Tibial nerve (tissue), 4 donors: ENCODE measurements around the gene SCAPER. TPM values are rescaled to one million over a fixed set of nuclear protein-coding genes. Genes with fewer than 3 reads are reported as not detected.
"Not testable (repeated sequence)": the region's sequence is repeated elsewhere in the genome, so short reads cannot be mapped to it uniquely, and the experiment has no call there.

Source experiments
- DNase-seq, 2 donors: peaks; one replicate each; pipeline ENCODE4 v3.0.0-alpha.2; 2019; ENCODE audit warnings: low spot score in 2 of 2
- H3K27ac ChIP-seq, 4 donors: fragments of 200-600 bp; sonication (generic) in 3 of 4; one replicate each; pipeline ENCODE4 v1.5.1; 2017 to 2019; ENCODE audit warnings: mild to moderate bottlenecking in 1 of 4
- H3K27me3 ChIP-seq, 2 donors: fragments of 200-600 bp; sonication (generic) in 1 of 2; one replicate each; pipeline versions ENCODE4 v1.5.1 to v1.6.0; 2017 to 2019
- H3K36me3 ChIP-seq, 3 donors: fragments of 200-600 bp; sonication (generic); one replicate each; pipeline ENCODE4 v1.5.1; 2018 to 2019
- H3K4me1 ChIP-seq, 4 donors: fragments of 200-600 bp; sonication (generic) in 3 of 4; one replicate each; pipeline ENCODE4 v1.5.1; 2017 to 2019
- H3K4me3 ChIP-seq, 4 donors: fragments of 200-600 bp; sonication (generic) in 3 of 4; one replicate each; pipeline ENCODE4 v1.5.1; 2017 to 2019; ENCODE audit warnings: mild to moderate bottlenecking in 1 of 4, moderate library complexity in 1 of 4
- H3K9me3 ChIP-seq, 4 donors: fragments of 200-600 bp; sonication (generic) in 3 of 4; one replicate each; pipeline ENCODE4 v1.5.1; 2017 to 2019
- CTCF ChIP-seq, 5 experiments: fragments of 200-600 bp in 3 of 5; fragments of 450-650 bp in 2 of 5; sonication (generic) in 3 of 5; IDR thresholded peaks; one replicate each; pipeline ENCODE4 v1.5.1; 2016 to 2019; ENCODE audit warnings: antibody characterized with exemption in 5 of 5, mild to moderate bottlenecking in 3 of 5, moderate library complexity in 2 of 5
- EP300 ChIP-seq, 2 donors: sonication (generic); formaldehyde crosslinking; IDR thresholded peaks; one replicate each; pipeline ENCODE4 v1.6.1; 2017; ENCODE audit warnings: antibody characterized with exemption in 2 of 2, mild to moderate bottlenecking in 1 of 2
- POLR2A ChIP-seq, 2 donors: fragments of 450-650 bp; IDR thresholded peaks; one replicate each; pipeline ENCODE4 v1.6.1; 2017; ENCODE audit warnings: antibody characterized with exemption in 2 of 2, mild to moderate bottlenecking in 2 of 2, moderate library complexity in 2 of 2
- WGBS, 2 donors: methylation state at CpG; one replicate each; pipeline ENCODE4 v1.1.5; 2018; 5-methylcytosine and 5-hydroxymethylcytosine counted together
- total RNA-seq, 4 donors: library from RNA; depleted of rRNA; stranded (reverse); fragments of >200 nt; gene quantifications; one replicate each; pipeline ENCODE4 v1.1.0, GENCODE V29; 2016

Gene SCAPER
- total RNA-seq, 4 donors from 2014 or later = 25.5 to 45.3 (median 37.3) TPM

GRCh38 chr15:76898102-76898501 lies 7.0 kb downstream of the SCAPER start:
- 92 to 93% methylated on average over 4 of the region's 4 CpGs for WGBS, 2 donors
- peaks cover 0 to 6% (median 0%) of the 10 kb centered on the region in 4 donors for H3K9me3 ChIP-seq
- no peak overlapping the region for H3K27ac ChIP-seq
- no peak overlapping the region for H3K4me3 ChIP-seq
- H3K36me3 ChIP-seq = peaks cover 0 to 33% (median 3%) of the 10 kb centered on the region in 3 donors
- H3K4me1 ChIP-seq = peaks cover 0 to 3% (median 0%) of the 10 kb centered on the region in 4 donors
- no peak for DNase-seq
- H3K27me3 ChIP-seq = no peaks in the 10 kb centered on the region
- no peak for TF ChIP-seq EP300 (IDR thresholded peaks at IDR 0.05)
- no peak for TF ChIP-seq POLR2A (IDR thresholded peaks at IDR 0.05)

- Histone ChIP-seq H3K4me3 (no peak overlapping the region), H3K27ac (no peak overlapping the region), H3K27me3 (no peaks in the 10 kb centered on the region), H3K36me3 (peaks cover 0 to 28% (median 3%) of the 10 kb centered on the region in 3 donors), H3K4me1 (no peaks in the 10 kb centered on the region), H3K9me3 (peaks cover 0 to 8% (median 0%) of the 10 kb centered on the region in 4 donors)
- no peak for DNase-seq
- 91 to 98% methylated on average over 2 of the region's 2 CpGs for WGBS, 2 donors
- TF ChIP-seq POLR2A (IDR thresholded peaks at IDR 0.05) (no peak), CTCF (IDR thresholded peaks at IDR 0.05) (no peak), EP300 (IDR thresholded peaks at IDR 0.05) (no peak)
Measured at GRCh38 chr15:76894174-76894573, 11.0 kb downstream of the SCAPER start.

GRCh38 chr15:76892836-76893235 lies 12.3 kb downstream of the SCAPER start:
- H3K4me3 ChIP-seq, DNase-seq, H3K4me1 ChIP-seq, H3K27me3 ChIP-seq, H3K27ac ChIP-seq, H3K9me3 ChIP-seq: not testable (repeated sequence)
- 93 to 97% methylated on average over 5 of the region's 5 CpGs for WGBS, 2 donors
- H3K36me3 ChIP-seq = peaks cover 0 to 16% (median 0%) of the 10 kb centered on the region in 3 donors

- not testable (repeated sequence) for H3K9me3 ChIP-seq, H3K4me1 ChIP-seq, H3K27me3 ChIP-seq, DNase-seq, H3K4me3 ChIP-seq, H3K27ac ChIP-seq
- WGBS, 2 donors = 90 to 95% methylated on average over 14 of the region's 14 CpGs
- peaks cover 0 to 12% (median 0%) of the 10 kb centered on the region in 3 donors for H3K36me3 ChIP-seq
Measured at GRCh38 chr15:76887280-76888141, 17.6 kb downstream of the SCAPER start.

- no peak overlapping the region for H3K27ac ChIP-seq
- no peak for DNase-seq
- H3K27me3 ChIP-seq = no peaks in the 10 kb centered on the region
- TF ChIP-seq CTCF (IDR thresholded peaks at IDR 0.05) (no peak), EP300 (IDR thresholded peaks at IDR 0.05) (no peak), POLR2A (IDR thresholded peaks at IDR 0.05) (no peak)
- no peak overlapping the region for H3K4me3 ChIP-seq
- H3K9me3 ChIP-seq = no peaks in the 10 kb centered on the region
- peaks cover 0 to 33% (median 0%) of the 10 kb centered on the region in 3 donors for H3K36me3 ChIP-seq
- WGBS, 2 donors = 95 to 96% methylated on average over 2 of the region's 2 CpGs
- no peaks in the 10 kb centered on the region for H3K4me1 ChIP-seq
Measured at GRCh38 chr15:76885212-76885611, 19.9 kb downstream of the SCAPER start.

GRCh38 chr15:76875911-76876310 lies 29.2 kb downstream of the SCAPER start:
- TF ChIP-seq CTCF (IDR thresholded peaks at IDR 0.05) = no peak
- TF ChIP-seq POLR2A (IDR thresholded peaks at IDR 0.05) = no peak
- no peak for TF ChIP-seq EP300 (IDR thresholded peaks at IDR 0.05)
- Histone ChIP-seq H3K27ac (no peak overlapping the region), H3K9me3 (no peaks in the 10 kb centered on the region), H3K4me3 (no peak overlapping the region), H3K27me3 (no peaks in the 10 kb centered on the region), H3K4me1 (no peaks in the 10 kb centered on the region), H3K36me3 (peaks cover 0 to 31% (median 0%) of the 10 kb centered on the region in 3 donors)
- 95% methylated on average over 20 to 21 of the region's 26 CpGs for WGBS, 2 donors
- DNase-seq = no peak

GRCh38 chr15:76873066-76873465 lies 32.1 kb downstream of the SCAPER start:
- not testable (repeated sequence) for H3K4me1 ChIP-seq, H3K27me3 ChIP-seq, H3K4me3 ChIP-seq, H3K27ac ChIP-seq, H3K9me3 ChIP-seq, DNase-seq
- 86 to 90% methylated on average over 2 of the region's 2 CpGs for WGBS, 2 donors
- H3K36me3 ChIP-seq = peaks cover 0 to 26% (median 0%) of the 10 kb centered on the region in 3 donors
